Middle frontal gyrus (tissue), 1 donor: ENCODE results near the gene IRX2.

Source experiments
- DNase-seq: peaks from one replicate; pipeline ENCODE4 v3.0.0-alpha.2; 2015; ENCODE audit warnings: low spot score; ENCODE audit errors: extremely low spot score

Gene IRX2

GRCh38 chr5:2741956-2742355, 9.5 kb downstream of the IRX2 start:
- DNase-seq, result no peak

- DNase-seq, result no peak
Measured at GRCh38 chr5:2740876-2741555, 10.5 kb downstream of the IRX2 start.

GRCh38 chr5:2740051-2740875, 11.2 kb downstream of the IRX2 start:
- DNase-seq, result no peak

GRCh38 chr5:2739360-2740050, 12.0 kb downstream of the IRX2 start:
- no peak for DNase-seq

- no peak for DNase-seq
Measured at GRCh38 chr5:2738700-2739359, 12.6 kb downstream of the IRX2 start.

- no peak for DNase-seq
Measured at GRCh38 chr5:2738156-2738699, 13.2 kb downstream of the IRX2 start.

GRCh38 chr5:2737273-2738155, 14.0 kb downstream of the IRX2 start:
- no peak for DNase-seq

- DNase-seq, result no peak
Measured at GRCh38 chr5:2736872-2737271, 14.6 kb downstream of the IRX2 start.

- DNase-seq, result no peak
Measured at GRCh38 chr5:2735996-2736395, 15.5 kb downstream of the IRX2 start.

- no peak for DNase-seq
Measured at GRCh38 chr5:2732850-2733249, 18.6 kb downstream of the IRX2 start.

GRCh38 chr5:2732004-2732403, 19.5 kb downstream of the IRX2 start:
- DNase-seq, result no peak

GRCh38 chr5:2729189-2729588, 22.3 kb downstream of the IRX2 start:
- no peak for DNase-seq

- DNase-seq, result no peak
Measured at GRCh38 chr5:2727550-2727949, 23.9 kb downstream of the IRX2 start.

- no peak for DNase-seq
Measured at GRCh38 chr5:2725980-2726765, 25.3 kb downstream of the IRX2 start.

- no peak for DNase-seq
Measured at GRCh38 chr5:2724831-2725230, 26.6 kb downstream of the IRX2 start.

GRCh38 chr5:2724031-2724581, 27.4 kb downstream of the IRX2 start:
- no peak for DNase-seq

GRCh38 chr5:2722901-2723300, 28.6 kb downstream of the IRX2 start:
- no peak for DNase-seq

- DNase-seq, result no peak
Measured at GRCh38 chr5:2721385-2722138, 29.9 kb downstream of the IRX2 start.

- DNase-seq, result no peak
Measured at GRCh38 chr5:2719332-2719731, 32.1 kb downstream of the IRX2 start.
